H1 (cell line): ENCODE measurements around the gene DHX34. TPM values are rescaled to one million over a fixed set of nuclear protein-coding genes. Genes with fewer than 3 reads are reported as not detected.

Source experiments
- ATF2 ChIP-seq: IDR thresholded peaks from 2 replicates; pipeline ENCODE4 v1.6.1; 2012; ENCODE audit warnings: low read length, inconsistent platforms
- polyA plus RNA-seq, 7 experiments: library from polyadenylated mRNA; depleted of rRNA in 3 of 7; stranded (reverse) in 5 of 7; unstranded in 2 of 7; fragments of >200 nt in 5 of 7; fragments of 200-250 nt in 2 of 7; gene quantifications; 1 replicate in 5 of 7; 2 replicates in 1 of 7; 4 replicates in 1 of 7; pipeline versions ENCODE4 v1.2.1 to v1.2.3, GENCODE V29; 2011 to 2013; ENCODE audit warnings: missing spikeins in 2 of 7, mixed read lengths in 2 of 7
- total RNA-seq: library from RNA; stranded (reverse); fragmentation: NEBNext Ultra II Directional; extraction: Animal tissue kit (Norgen Biotek cat#: 25700); gene quantifications from 2 replicates; pipeline ENCODE4 v1.2.1, GENCODE V29; 2021

DHX34 gene
- total and polyA plus RNA-seq, 2 of the 8 experiments (the other 6 are each of a cell fraction or from before 2014, with no cell fraction given) = 17.5 to 24.3 TPM

GRCh38 chr19:47370045-47370611, 21.0 kb downstream of the DHX34 start (continued):
- TF ChIP-seq ATF2 = no peak
